DMS153 treated with DMSO at 0.1 percent for 48 hours (cell line): Measurements from ENCODE around the gene PIK3R4.

Source experiments
- DNase-seq: peaks from one replicate; lab custom pipeline; 2025; ENCODE audit not compliant: unreplicated experiment; lab: John Stamatoyannopoulos, UW

Gene PIK3R4

GRCh38 chr3:130692455-130692854, 54.2 kb downstream of the PIK3R4 start:
- no peak for DNase-seq

- DNase-seq, result no peak
Observed at GRCh38 chr3:130688697-130689470, 57.7 kb downstream of the PIK3R4 start.

- no peak for DNase-seq
Observed at GRCh38 chr3:130688015-130688688, 58.5 kb downstream of the PIK3R4 start.

- no peak for DNase-seq
Observed at GRCh38 chr3:130687327-130687726, 59.3 kb downstream of the PIK3R4 start.

GRCh38 chr3:130686833-130687232, 59.8 kb downstream of the PIK3R4 start:
- DNase-seq, result no peak

GRCh38 chr3:130682131-130682530, 64.5 kb downstream of the PIK3R4 start:
- no peak for DNase-seq

GRCh38 chr3:130679218-130679617, 67.4 kb downstream of the PIK3R4 start:
- no peak for DNase-seq

- no peak for DNase-seq
Observed at GRCh38 chr3:130677343-130677742, 69.3 kb downstream of the PIK3R4 start.

- no peak for DNase-seq
Observed at GRCh38 chr3:130671545-130672312, 74.9 kb downstream of the PIK3R4 start.

GRCh38 chr3:130669740-130670139, 76.9 kb downstream of the PIK3R4 start:
- no peak for DNase-seq

- DNase-seq, result no peak
Observed at GRCh38 chr3:130663092-130663491, 83.5 kb downstream of the PIK3R4 start.

- no peak for DNase-seq
Observed at GRCh38 chr3:130662501-130662996, 84.1 kb downstream of the PIK3R4 start.

- no peak for DNase-seq
Observed at GRCh38 chr3:130661140-130661891, 85.3 kb downstream of the PIK3R4 start.

GRCh38 chr3:130659911-130660310, 86.7 kb downstream of the PIK3R4 start:
- no peak for DNase-seq

GRCh38 chr3:130658678-130659077, 88.0 kb downstream of the PIK3R4 start:
- DNase-seq, result no peak

- no peak for DNase-seq
Observed at GRCh38 chr3:130656627-130657026, 90.0 kb downstream of the PIK3R4 start.

- DNase-seq, result no peak
Observed at GRCh38 chr3:130654921-130655320, 91.7 kb downstream of the PIK3R4 start.

GRCh38 chr3:130654091-130654490, 92.5 kb downstream of the PIK3R4 start:
- DNase-seq, result no peak

- no peak for DNase-seq
Observed at GRCh38 chr3:130649061-130649654, 97.5 kb downstream of the PIK3R4 start.

GRCh38 chr3:130648293-130648692, 98.3 kb downstream of the PIK3R4 start:
- DNase-seq, result no peak

GRCh38 chr3:130645261-130645660, 101.4 kb downstream of the PIK3R4 start:
- no peak for DNase-seq
